ENCODE results near the gene CLDN12. TPM values are rescaled to one million over a fixed set of nuclear protein-coding genes. Genes with fewer than 3 reads are reported as not detected.

CLDN12 gene
- total RNA-seq, 4 donors from 2014 or later: 17.6 to 33.6 (median 20.1) TPM

GRCh38 chr7:90404777-90405176, 1.5 kb downstream of the CLDN12 start:
- Histone ChIP-seq H3K27ac (replicated peaks in 1 of 4) (peak overlapping the region in 1 of 4 donors; percentile 93), H3K4me1 (peaks cover 12 to 21% (median 18%) of the 10 kb centered on the region in 4 donors), H3K36me3 (peaks cover 10 to 39% (median 21%) of the 10 kb centered on the region in 4 donors), H3K4me3 (no peak overlapping the region), H3K9me3 (peaks cover 0 to 1% (median under 1%) of the 10 kb centered on the region in 4 donors), H3K27me3 (no peaks in the 10 kb centered on the region)
- no peak for DNase-seq (ENCODE audit: extremely low spot score)
- 82% methylated on average over 4 of the region's 4 CpGs for WGBS
- intact Hi-C loops (cut with DNase I): loop anchor here (5.0 kb wide), 1 partner anchor 57 kb away; the partner anchor contains the start of gene GTPBP10
- TF ChIP-seq POLR2A (IDR thresholded peaks at IDR 0.05; ENCODE audit: low read depth): no peak
- TF ChIP-seq POLR2AphosphoS5 (IDR thresholded peaks at IDR 0.05): no peak
- TF ChIP-seq CTCF (IDR thresholded peaks at IDR 0.05): no peak
- no peak for TF ChIP-seq EP300 (IDR thresholded peaks at IDR 0.05)

GRCh38 chr7:90407484-90407821, 4.2 kb downstream of the CLDN12 start:
- DNase-seq (ENCODE audit: extremely low spot score): no peak
- WGBS: 91% methylated on average over 1 of the region's 1 CpG
- H3K27me3 ChIP-seq: no peaks in the 10 kb centered on the region
- H3K27ac ChIP-seq (replicated peaks in 1 of 4): no peak overlapping the region
- intact Hi-C loops (cut with DNase I): no loop called here
- no peak for TF ChIP-seq EP300 (IDR thresholded peaks at IDR 0.05)
- TF ChIP-seq CTCF (IDR thresholded peaks at IDR 0.05): no peak
- TF ChIP-seq POLR2AphosphoS5 (IDR thresholded peaks at IDR 0.05): no peak
- TF ChIP-seq POLR2A (IDR thresholded peaks at IDR 0.05; ENCODE audit: low read depth): no peak
- no peaks in the 10 kb centered on the region for H3K9me3 ChIP-seq
- H3K36me3 ChIP-seq: peaks cover 10 to 54% (median 29%) of the 10 kb centered on the region in 4 donors
- no peak overlapping the region for H3K4me3 ChIP-seq
- peaks cover 24 to 28% (median 25%) of the 10 kb centered on the region in 4 donors for H3K4me1 ChIP-seq

- no peak overlapping the region for H3K27ac ChIP-seq (replicated peaks in 1 of 4)
- peaks cover 10 to 60% (median 36%) of the 10 kb centered on the region in 4 donors for H3K36me3 ChIP-seq
- no peaks in the 10 kb centered on the region for H3K27me3 ChIP-seq
- 97% methylated on average over 1 of the region's 1 CpG for WGBS
- DNase-seq (ENCODE audit: extremely low spot score): no peak
- H3K4me3 ChIP-seq: no peak overlapping the region
- H3K4me1 ChIP-seq: peaks cover 19 to 26% (median 25%) of the 10 kb centered on the region in 4 donors
- TF ChIP-seq POLR2AphosphoS5 (IDR thresholded peaks at IDR 0.05) (no peak), CTCF (IDR thresholded peaks at IDR 0.05) (no peak), POLR2A (IDR thresholded peaks at IDR 0.05; ENCODE audit: low read depth) (no peak), EP300 (IDR thresholded peaks at IDR 0.05) (no peak)
- no peaks in the 10 kb centered on the region for H3K9me3 ChIP-seq
- intact Hi-C loops (cut with DNase I): no loop called here
Measured at GRCh38 chr7:90408142-90408541, 4.9 kb downstream of the CLDN12 start.

- WGBS: 70% methylated on average over 3 of the region's 3 CpGs
- Histone ChIP-seq H3K36me3 (peaks cover 10 to 70% (median 45%) of the 10 kb centered on the region in 4 donors), H3K27me3 (no peaks in the 10 kb centered on the region), H3K9me3 (no peaks in the 10 kb centered on the region), H3K4me3 (no peak overlapping the region), H3K27ac (replicated peaks in 1 of 4) (no peak overlapping the region), H3K4me1 (peaks cover 10 to 24% (median 18%) of the 10 kb centered on the region in 4 donors)
- intact Hi-C loops (cut with DNase I): no loop called here
- no peak for TF ChIP-seq EP300 (IDR thresholded peaks at IDR 0.05)
- TF ChIP-seq POLR2AphosphoS5 (IDR thresholded peaks at IDR 0.05): no peak
- no peak for TF ChIP-seq POLR2A (IDR thresholded peaks at IDR 0.05; ENCODE audit: low read depth)
- no peak for TF ChIP-seq CTCF (IDR thresholded peaks at IDR 0.05)
- DNase-seq (ENCODE audit: extremely low spot score): no peak
Measured at GRCh38 chr7:90409667-90410066, 6.4 kb downstream of the CLDN12 start.

- Histone ChIP-seq H3K4me3 (no peak overlapping the region), H3K27me3 (no peaks in the 10 kb centered on the region), H3K27ac (replicated peaks in 1 of 4) (no peak overlapping the region), H3K36me3 (peaks cover 3 to 67% (median 46%) of the 10 kb centered on the region in 4 donors), H3K9me3 (no peaks in the 10 kb centered on the region), H3K4me1 (peaks cover 5 to 13% (median 9%) of the 10 kb centered on the region in 4 donors)
- intact Hi-C loops (cut with DNase I): no loop called here
- DNase-seq (ENCODE audit: extremely low spot score): no peak
- 78% methylated on average over 2 of the region's 2 CpGs for WGBS
- TF ChIP-seq POLR2A (IDR thresholded peaks at IDR 0.05; ENCODE audit: low read depth) (no peak), EP300 (IDR thresholded peaks at IDR 0.05) (no peak)
Measured at GRCh38 chr7:90411510-90411909, 8.2 kb downstream of the CLDN12 start.
